Measurements from ENCODE around the gene PTCHD4.

PTCHD4 gene

DNA sequence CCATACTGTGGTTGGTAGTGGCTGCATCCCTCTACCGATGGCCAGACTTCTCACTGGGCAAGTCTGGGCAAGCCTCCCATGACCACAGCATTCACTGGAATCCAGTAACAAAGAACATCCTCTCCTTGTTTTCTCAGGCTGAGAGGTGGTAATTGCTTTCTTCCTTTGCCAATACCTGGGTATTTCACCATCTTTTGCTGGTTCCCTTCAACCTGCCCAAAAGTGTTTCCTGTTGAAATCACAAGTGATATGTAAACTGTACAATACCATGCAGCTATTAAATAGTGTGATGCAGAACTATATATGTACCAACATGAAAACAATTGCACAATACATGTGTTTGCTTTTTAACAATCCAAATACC lies at the start of gene PTCHD4:
TSS of gene PTCHD4 (minus strand) at position 55 of the 364 bp plus-strand sequence. CDS start 42,240 bp downstream, outside the sequence.
- Histone ChIP-seq H3K27ac (ENCODE audit: low read depth in 2 of 2, low read length in 2 of 2) (no peak within 1 kb of the TSS), H3K9ac (ENCODE audit: low read depth in 1 of 2, low read length in 2 of 2) (no peak within 1 kb of the TSS), H3K36me3 (ENCODE audit: control insufficient read depth in 2 of 2, insufficient read depth in 2 of 2, low read length in 2 of 2) (no peaks in the 10 kb centered on the region), H3K4me3 (ENCODE audit: low read length in 2 of 2) (peak within 1 kb of the TSS in 1 of 2 donors; percentile 5), H3K27me3 (ENCODE audit: control insufficient read depth in 2 of 2, insufficient read depth in 2 of 2, low read length in 2 of 2) (no peaks in the 10 kb centered on the region), H3K9me3 (ENCODE audit: control insufficient read depth in 2 of 2, low read length in 2 of 2) (no peaks in the 10 kb centered on the region), H3K4me1 (ENCODE audit: control insufficient read depth in 2 of 2, insufficient read depth in 2 of 2, low read length in 2 of 2) (no peaks in the 10 kb centered on the region)

DNA sequence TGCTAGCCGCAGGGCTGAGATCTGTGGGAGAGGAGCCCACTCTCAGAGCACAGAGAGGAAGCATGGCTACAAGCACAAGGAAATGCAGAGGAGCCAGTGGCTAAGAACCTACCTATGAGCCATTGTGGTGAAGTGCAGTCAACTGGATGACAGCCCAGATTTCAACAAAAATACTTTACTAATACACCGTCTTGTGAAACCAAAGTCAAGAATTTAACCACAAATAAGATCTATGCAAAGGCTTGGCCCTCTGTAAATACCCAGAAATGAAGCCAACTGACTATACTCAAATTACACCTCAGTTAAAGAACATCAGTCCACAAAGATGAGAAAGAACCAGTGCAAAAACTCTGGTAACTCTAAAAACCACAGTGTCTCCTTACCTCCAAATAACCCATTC lies 40.1 kb upstream of the PTCHD4 start:
- Histone ChIP-seq H3K27me3 (ENCODE audit: control insufficient read depth in 2 of 2, insufficient read depth in 2 of 2, low read length in 2 of 2) (no peaks in the 10 kb centered on the region), H3K36me3 (ENCODE audit: control insufficient read depth in 2 of 2, insufficient read depth in 2 of 2, low read length in 2 of 2) (no peaks in the 10 kb centered on the region), H3K9me3 (ENCODE audit: control insufficient read depth in 2 of 2, low read length in 2 of 2) (peaks cover 0 to 2% of the 10 kb centered on the region in 2 donors)

DNA sequence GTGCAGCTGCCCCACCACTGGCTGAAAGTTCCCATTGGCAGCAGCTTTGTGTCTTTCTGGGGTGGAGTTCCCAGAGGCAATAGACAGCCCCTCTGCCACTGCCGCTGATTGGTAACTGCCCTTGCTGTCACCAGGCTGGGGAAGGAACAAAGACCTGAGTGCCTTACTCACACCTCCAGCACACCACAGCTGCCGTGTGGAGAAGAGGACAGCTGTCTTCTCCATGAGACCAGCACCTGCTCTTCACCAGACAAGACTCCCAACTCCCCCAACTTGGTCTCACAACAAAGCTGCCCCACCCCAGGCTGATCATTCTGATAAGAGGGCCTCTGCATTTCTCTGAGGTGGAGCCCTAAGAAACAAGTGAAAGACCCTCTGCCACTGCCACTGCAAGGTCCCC lies 39.7 kb upstream of the PTCHD4 start:
- no peak overlapping the region for H3K4me3 ChIP-seq (ENCODE audit: low read length in 2 of 2)
- H3K36me3 ChIP-seq (ENCODE audit: control insufficient read depth in 2 of 2, insufficient read depth in 2 of 2, low read length in 2 of 2): no peaks in the 10 kb centered on the region
- no peak overlapping the region for H3K27ac ChIP-seq (ENCODE audit: low read depth in 2 of 2, low read length in 2 of 2)
- no peak overlapping the region for H3K9ac ChIP-seq (ENCODE audit: low read depth in 1 of 2, low read length in 2 of 2)
- no peaks in the 10 kb centered on the region for H3K4me1 ChIP-seq (ENCODE audit: control insufficient read depth in 2 of 2, insufficient read depth in 2 of 2, low read length in 2 of 2)
- H3K27me3 ChIP-seq (ENCODE audit: control insufficient read depth in 2 of 2, insufficient read depth in 2 of 2, low read length in 2 of 2): no peaks in the 10 kb centered on the region
- peaks cover 0 to 2% of the 10 kb centered on the region in 2 donors for H3K9me3 ChIP-seq (ENCODE audit: control insufficient read depth in 2 of 2, low read length in 2 of 2)

More for the DNA sequence above, 40.1 kb upstream of the PTCHD4 start:
- H3K9ac ChIP-seq (ENCODE audit: low read depth in 1 of 2, low read length in 2 of 2): no peak overlapping the region
- H3K27ac ChIP-seq (ENCODE audit: low read depth in 2 of 2, low read length in 2 of 2): no peak overlapping the region
- no peak overlapping the region for H3K4me3 ChIP-seq (ENCODE audit: low read length in 2 of 2)
- H3K4me1 ChIP-seq (ENCODE audit: control insufficient read depth in 2 of 2, insufficient read depth in 2 of 2, low read length in 2 of 2): no peaks in the 10 kb centered on the region

DNA sequence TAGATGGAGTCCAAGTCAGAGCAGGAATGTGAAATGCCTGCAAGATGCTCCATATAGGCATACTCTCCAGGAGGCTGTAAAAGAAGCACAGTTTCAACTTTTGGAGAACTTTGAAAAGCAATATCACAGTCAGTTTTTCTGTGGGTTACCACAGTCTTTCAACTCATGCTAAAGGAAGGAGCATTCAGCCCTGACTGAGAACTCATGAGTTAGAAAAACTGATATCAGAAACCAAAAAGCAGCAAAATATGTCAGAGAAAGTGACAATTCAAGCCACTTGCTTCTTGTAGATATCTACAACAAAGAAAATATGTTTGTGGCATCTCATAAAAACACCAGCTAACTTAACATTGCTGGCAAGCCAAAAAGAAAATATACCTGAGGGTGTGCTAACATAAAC lies 36.1 kb upstream of the PTCHD4 start:
- H3K27me3 ChIP-seq (ENCODE audit: control insufficient read depth in 2 of 2, insufficient read depth in 2 of 2, low read length in 2 of 2): no peaks in the 10 kb centered on the region
- H3K27ac ChIP-seq (ENCODE audit: low read depth in 2 of 2, low read length in 2 of 2): no peak overlapping the region
- H3K9me3 ChIP-seq (ENCODE audit: control insufficient read depth in 2 of 2, low read length in 2 of 2): no peaks in the 10 kb centered on the region
- no peak overlapping the region for H3K9ac ChIP-seq (ENCODE audit: low read depth in 1 of 2, low read length in 2 of 2)
- H3K4me3 ChIP-seq (ENCODE audit: low read length in 2 of 2): no peak overlapping the region
- no peaks in the 10 kb centered on the region for H3K36me3 ChIP-seq (ENCODE audit: control insufficient read depth in 2 of 2, insufficient read depth in 2 of 2, low read length in 2 of 2)
- no peaks in the 10 kb centered on the region for H3K4me1 ChIP-seq (ENCODE audit: control insufficient read depth in 2 of 2, insufficient read depth in 2 of 2, low read length in 2 of 2)

DNA sequence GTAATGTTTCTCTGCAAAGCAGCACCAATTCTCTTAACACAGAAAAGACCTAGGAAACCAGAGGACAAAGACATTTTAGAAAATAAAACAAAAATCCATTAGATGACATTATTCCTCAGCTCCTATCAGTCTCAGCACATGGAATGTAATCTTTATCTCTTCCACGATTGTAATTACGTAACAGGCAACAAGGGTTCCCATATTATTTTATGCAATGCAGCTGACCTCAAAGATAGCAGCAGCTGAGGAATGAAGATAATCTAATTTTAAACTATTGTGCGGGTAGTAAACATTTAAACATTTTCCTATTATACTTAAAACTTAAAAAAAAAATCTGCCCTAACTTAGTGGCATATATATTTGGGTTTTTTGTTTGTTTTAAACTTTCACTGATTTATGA lies 33.0 kb upstream of the PTCHD4 start:
- H3K36me3 ChIP-seq (ENCODE audit: control insufficient read depth in 2 of 2, insufficient read depth in 2 of 2, low read length in 2 of 2): no peaks in the 10 kb centered on the region
- H3K4me3 ChIP-seq (ENCODE audit: low read length in 2 of 2): no peak overlapping the region
- no peaks in the 10 kb centered on the region for H3K9me3 ChIP-seq (ENCODE audit: control insufficient read depth in 2 of 2, low read length in 2 of 2)
- no peaks in the 10 kb centered on the region for H3K4me1 ChIP-seq (ENCODE audit: control insufficient read depth in 2 of 2, insufficient read depth in 2 of 2, low read length in 2 of 2)
- no peak overlapping the region for H3K27ac ChIP-seq (ENCODE audit: low read depth in 2 of 2, low read length in 2 of 2)
- H3K27me3 ChIP-seq (ENCODE audit: control insufficient read depth in 2 of 2, insufficient read depth in 2 of 2, low read length in 2 of 2): no peaks in the 10 kb centered on the region
- H3K9ac ChIP-seq (ENCODE audit: low read depth in 1 of 2, low read length in 2 of 2): no peak overlapping the region

DNA sequence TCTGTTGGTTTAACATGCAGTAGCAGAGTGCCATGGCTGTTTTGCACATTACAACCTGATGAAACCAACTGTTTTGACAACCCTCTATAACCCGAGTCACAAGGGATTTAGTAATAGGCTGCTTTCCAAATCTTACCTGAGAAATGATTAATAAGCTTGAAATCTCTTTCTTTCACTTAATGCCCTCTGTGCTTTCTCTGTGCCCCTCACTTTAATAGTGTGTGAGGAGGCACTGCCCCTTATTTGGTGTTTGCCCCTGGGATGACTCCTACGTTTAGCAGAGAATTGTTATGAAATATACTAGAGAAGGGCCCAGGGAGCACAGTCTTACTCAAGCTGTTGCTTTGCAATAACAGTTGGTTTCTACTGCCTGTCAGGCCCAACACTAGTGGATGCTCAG lies 31.0 kb upstream of the PTCHD4 start:
- Histone ChIP-seq H3K4me3 (ENCODE audit: low read length in 2 of 2) (no peak overlapping the region), H3K27ac (ENCODE audit: low read depth in 2 of 2, low read length in 2 of 2) (no peak overlapping the region), H3K9ac (ENCODE audit: low read depth in 1 of 2, low read length in 2 of 2) (no peak overlapping the region), H3K27me3 (ENCODE audit: control insufficient read depth in 2 of 2, insufficient read depth in 2 of 2, low read length in 2 of 2) (no peaks in the 10 kb centered on the region), H3K36me3 (ENCODE audit: control insufficient read depth in 2 of 2, insufficient read depth in 2 of 2, low read length in 2 of 2) (no peaks in the 10 kb centered on the region), H3K4me1 (ENCODE audit: control insufficient read depth in 2 of 2, insufficient read depth in 2 of 2, low read length in 2 of 2) (no peaks in the 10 kb centered on the region), H3K9me3 (ENCODE audit: control insufficient read depth in 2 of 2, low read length in 2 of 2) (no peaks in the 10 kb centered on the region)

DNA sequence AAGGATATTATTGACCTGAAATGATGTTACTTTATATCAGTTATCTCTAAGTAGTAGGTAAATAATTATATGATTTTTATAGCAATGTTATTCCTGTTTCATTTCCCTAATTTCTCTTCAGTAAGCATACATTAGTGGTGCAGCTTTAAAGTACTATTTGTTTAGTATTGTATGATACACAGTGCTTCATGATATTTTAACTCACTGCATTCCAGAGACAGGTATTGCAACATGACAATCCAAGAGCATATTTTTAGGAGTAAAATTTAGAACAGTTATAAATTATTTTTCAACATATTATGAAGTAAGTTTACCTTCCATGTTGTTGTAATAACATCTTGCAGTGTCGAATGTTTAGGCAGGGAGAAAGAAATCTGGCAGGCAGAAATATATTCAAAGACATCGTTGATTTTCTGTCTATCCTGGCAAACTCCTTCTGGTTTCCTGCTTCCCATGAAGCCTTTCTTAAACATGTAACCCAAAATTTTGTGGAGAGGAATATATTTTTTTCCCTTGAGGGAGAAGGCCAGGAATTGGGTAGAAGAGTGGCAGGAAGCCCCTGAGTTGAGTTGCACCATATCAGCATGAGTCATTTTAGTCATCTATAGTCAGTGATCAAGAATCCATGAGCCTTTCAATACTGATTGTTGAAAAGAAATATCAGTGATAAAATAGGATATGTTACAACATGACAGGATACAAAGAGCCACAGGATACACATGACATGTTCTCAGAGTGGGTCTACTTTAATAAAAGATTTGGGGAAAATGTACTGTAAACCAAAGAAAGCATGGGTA lies 29.0 kb upstream of the PTCHD4 start:
- Histone ChIP-seq H3K4me3 (ENCODE audit: low read length in 2 of 2) (no peak overlapping the region), H3K9ac (ENCODE audit: low read depth in 1 of 2, low read length in 2 of 2) (no peak overlapping the region), H3K27ac (ENCODE audit: low read depth in 2 of 2, low read length in 2 of 2) (no peak overlapping the region), H3K4me1 (ENCODE audit: control insufficient read depth in 2 of 2, insufficient read depth in 2 of 2, low read length in 2 of 2) (no peaks in the 10 kb centered on the region), H3K27me3 (ENCODE audit: control insufficient read depth in 2 of 2, insufficient read depth in 2 of 2, low read length in 2 of 2) (no peaks in the 10 kb centered on the region), H3K36me3 (ENCODE audit: control insufficient read depth in 2 of 2, insufficient read depth in 2 of 2, low read length in 2 of 2) (no peaks in the 10 kb centered on the region), H3K9me3 (ENCODE audit: control insufficient read depth in 2 of 2, low read length in 2 of 2) (no peaks in the 10 kb centered on the region)

DNA sequence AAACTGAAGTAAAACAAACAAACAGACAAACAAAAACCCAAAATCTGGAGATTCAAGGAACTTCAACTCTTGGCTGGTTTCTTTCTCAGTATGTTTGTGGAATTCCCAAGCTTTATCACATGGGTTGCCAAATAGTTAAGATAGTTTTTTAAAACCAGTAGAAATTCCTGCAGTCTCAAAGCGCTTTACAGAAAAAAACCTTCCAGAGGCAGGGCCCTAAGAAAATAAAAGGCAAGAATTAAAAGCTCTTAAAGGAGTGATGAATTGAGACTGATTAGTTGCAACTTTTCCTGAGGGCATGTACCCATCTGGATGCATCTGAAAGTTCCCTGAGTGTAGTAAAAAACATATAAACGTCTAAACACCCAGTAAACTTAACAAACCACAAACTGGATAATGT lies 25.9 kb upstream of the PTCHD4 start:
- Histone ChIP-seq H3K9me3 (ENCODE audit: control insufficient read depth in 2 of 2, low read length in 2 of 2) (no peaks in the 10 kb centered on the region), H3K27ac (ENCODE audit: low read depth in 2 of 2, low read length in 2 of 2) (no peak overlapping the region), H3K36me3 (ENCODE audit: control insufficient read depth in 2 of 2, insufficient read depth in 2 of 2, low read length in 2 of 2) (no peaks in the 10 kb centered on the region), H3K27me3 (ENCODE audit: control insufficient read depth in 2 of 2, insufficient read depth in 2 of 2, low read length in 2 of 2) (no peaks in the 10 kb centered on the region), H3K4me1 (ENCODE audit: control insufficient read depth in 2 of 2, insufficient read depth in 2 of 2, low read length in 2 of 2) (no peaks in the 10 kb centered on the region), H3K9ac (ENCODE audit: low read depth in 1 of 2, low read length in 2 of 2) (no peak overlapping the region), H3K4me3 (ENCODE audit: low read length in 2 of 2) (no peak overlapping the region)

DNA sequence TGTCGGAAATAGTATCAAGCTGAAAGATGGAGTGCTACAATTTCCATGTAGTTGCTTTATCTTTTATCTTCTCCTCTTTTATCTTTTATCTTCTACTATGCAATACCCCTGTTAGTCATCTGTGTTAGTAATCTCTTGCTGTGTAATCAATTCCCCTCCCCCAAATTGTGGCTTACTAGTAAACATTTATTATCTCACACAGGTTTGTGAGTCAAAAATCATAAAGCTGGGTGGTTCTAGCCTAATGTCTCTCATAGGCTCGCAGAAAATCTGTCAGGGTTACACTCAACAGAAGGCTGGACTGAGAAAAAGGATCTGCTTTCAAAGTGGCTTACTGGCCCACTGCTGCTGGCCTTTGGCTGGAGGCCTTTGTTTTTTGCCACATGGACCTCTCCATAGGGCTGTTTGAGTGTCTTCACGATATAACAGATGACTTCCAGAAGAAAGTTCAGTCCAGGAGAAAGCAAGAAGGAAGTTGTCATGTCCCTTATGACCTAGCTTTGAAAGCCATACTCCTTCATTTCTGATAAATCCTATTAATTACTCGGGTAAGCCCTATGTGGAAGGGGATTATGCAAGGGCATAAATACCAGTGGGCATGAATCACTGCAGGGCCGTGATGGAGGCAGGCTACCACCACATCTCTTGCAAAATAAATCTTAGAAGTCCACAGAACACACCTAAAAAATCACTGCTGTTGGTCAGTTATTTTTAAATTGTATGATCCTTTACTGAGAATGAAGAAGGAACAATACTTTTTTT lies 24.5 kb upstream of the PTCHD4 start:
- Histone ChIP-seq H3K27ac (ENCODE audit: low read depth in 2 of 2, low read length in 2 of 2) (no peak overlapping the region), H3K36me3 (ENCODE audit: control insufficient read depth in 2 of 2, insufficient read depth in 2 of 2, low read length in 2 of 2) (no peaks in the 10 kb centered on the region), H3K9ac (ENCODE audit: low read depth in 1 of 2, low read length in 2 of 2) (no peak overlapping the region), H3K4me1 (ENCODE audit: control insufficient read depth in 2 of 2, insufficient read depth in 2 of 2, low read length in 2 of 2) (no peaks in the 10 kb centered on the region), H3K27me3 (ENCODE audit: control insufficient read depth in 2 of 2, insufficient read depth in 2 of 2, low read length in 2 of 2) (no peaks in the 10 kb centered on the region), H3K9me3 (ENCODE audit: control insufficient read depth in 2 of 2, low read length in 2 of 2) (no peaks in the 10 kb centered on the region), H3K4me3 (ENCODE audit: low read length in 2 of 2) (no peak overlapping the region)

DNA sequence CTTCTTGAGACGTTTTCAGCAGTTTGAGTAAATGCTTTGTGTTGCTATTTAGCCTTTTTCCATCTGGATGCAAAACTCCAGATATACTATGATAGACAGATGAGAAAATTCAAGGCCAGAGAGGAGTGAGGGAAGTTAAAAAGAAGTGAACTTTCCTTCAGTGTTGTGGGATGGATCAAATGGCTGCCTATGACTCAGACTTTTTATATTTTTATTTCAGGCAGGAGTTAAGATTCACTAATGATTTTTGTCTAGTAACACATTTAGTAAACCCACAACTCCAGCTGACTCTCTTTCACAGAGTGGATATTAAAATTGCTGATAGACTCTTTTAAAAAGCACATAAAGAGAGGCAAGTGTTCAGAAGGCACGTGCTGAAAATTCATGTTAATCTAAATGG lies 23.2 kb upstream of the PTCHD4 start:
- no peak overlapping the region for H3K27ac ChIP-seq (ENCODE audit: low read depth in 2 of 2, low read length in 2 of 2)
- H3K9ac ChIP-seq (ENCODE audit: low read depth in 1 of 2, low read length in 2 of 2): no peak overlapping the region
- no peaks in the 10 kb centered on the region for H3K4me1 ChIP-seq (ENCODE audit: control insufficient read depth in 2 of 2, insufficient read depth in 2 of 2, low read length in 2 of 2)
- H3K9me3 ChIP-seq (ENCODE audit: control insufficient read depth in 2 of 2, low read length in 2 of 2): no peaks in the 10 kb centered on the region
- H3K36me3 ChIP-seq (ENCODE audit: control insufficient read depth in 2 of 2, insufficient read depth in 2 of 2, low read length in 2 of 2): no peaks in the 10 kb centered on the region
- no peak overlapping the region for H3K4me3 ChIP-seq (ENCODE audit: low read length in 2 of 2)
- no peaks in the 10 kb centered on the region for H3K27me3 ChIP-seq (ENCODE audit: control insufficient read depth in 2 of 2, insufficient read depth in 2 of 2, low read length in 2 of 2)

All from mucosa of rectum (tissue), 2 donors.